ENCODE data around the gene THAP3.

DNA sequence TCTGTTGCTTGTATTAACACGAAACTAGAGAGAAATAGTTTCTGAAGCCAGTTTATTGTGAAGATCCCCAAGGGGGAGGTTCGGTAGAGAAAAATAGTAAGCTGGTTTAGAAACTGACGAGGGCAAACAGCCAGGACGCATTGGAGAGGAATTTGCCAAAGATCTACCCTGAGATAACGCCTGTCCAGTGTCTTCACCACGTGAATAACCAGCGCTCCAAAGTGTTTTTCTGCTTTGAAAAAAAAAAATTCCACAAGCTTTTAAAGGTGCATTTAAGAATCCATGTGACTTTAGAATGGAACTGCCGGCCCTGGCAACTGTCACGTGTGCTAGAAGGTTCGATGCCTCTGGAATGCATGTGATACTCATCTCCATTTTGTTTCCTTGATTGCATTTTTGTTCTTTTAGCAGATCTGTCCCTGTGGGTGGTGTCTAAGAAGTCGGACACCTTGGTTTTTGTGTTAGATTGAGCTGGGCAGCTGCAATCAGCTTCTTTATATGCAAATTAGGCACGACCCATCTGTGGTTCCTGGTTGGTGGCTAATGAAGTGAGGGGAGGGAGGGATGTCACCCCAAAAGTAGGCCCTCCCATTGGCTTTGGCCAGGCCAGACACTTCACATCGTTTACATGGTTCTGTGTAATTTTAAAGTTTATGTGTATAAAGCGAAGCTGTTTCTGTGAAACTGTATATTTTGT, 1.3 kb upstream of the THAP3 start:
- TF ChIP-seq CEBPB (tag; IDR thresholded peaks at IDR 0.05) (no peak), FOXM1 (IDR thresholded peaks at IDR 0.05; ENCODE audit: low read depth) (no peak), FOXM1 (CRISPR knock-in tag; IDR thresholded peaks at IDR 0.05; ENCODE audit: low read depth) (no peak), ZNF408 (CRISPR knock-in tag; IDR thresholded peaks at IDR 0.05; ENCODE audit: low read depth) (no peak), SP1 (CRISPR knock-in tag; IDR thresholded peaks at IDR 0.05) (no peak)
- TF ChIP-seq, protein P1, sequence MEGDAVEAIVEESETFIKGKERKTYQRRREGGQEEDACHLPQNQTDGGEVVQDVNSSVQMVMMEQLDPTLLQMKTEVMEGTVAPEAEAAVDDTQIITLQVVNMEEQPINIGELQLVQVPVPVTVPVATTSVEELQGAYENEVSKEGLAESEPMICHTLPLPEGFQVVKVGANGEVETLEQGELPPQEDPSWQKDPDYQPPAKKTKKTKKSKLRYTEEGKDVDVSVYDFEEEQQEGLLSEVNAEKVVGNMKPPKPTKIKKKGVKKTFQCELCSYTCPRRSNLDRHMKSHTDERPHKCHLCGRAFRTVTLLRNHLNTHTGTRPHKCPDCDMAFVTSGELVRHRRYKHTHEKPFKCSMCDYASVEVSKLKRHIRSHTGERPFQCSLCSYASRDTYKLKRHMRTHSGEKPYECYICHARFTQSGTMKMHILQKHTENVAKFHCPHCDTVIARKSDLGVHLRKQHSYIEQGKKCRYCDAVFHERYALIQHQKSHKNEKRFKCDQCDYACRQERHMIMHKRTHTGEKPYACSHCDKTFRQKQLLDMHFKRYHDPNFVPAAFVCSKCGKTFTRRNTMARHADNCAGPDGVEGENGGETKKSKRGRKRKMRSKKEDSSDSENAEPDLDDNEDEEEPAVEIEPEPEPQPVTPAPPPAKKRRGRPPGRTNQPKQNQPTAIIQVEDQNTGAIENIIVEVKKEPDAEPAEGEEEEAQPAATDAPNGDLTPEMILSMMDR (IDR thresholded peaks at IDR 0.05 in 2 of 3, conservative IDR thresholded peaks at IDR 0.05 in 1 of 3; ENCODE audit: insufficient read depth in 2 of 3, low read depth in 1 of 3, low read length in 3 of 3), result no peak

Measured in K562 (cell line).